Measurements from ENCODE around the gene TMEM175. TPM values are rescaled to one million over a fixed set of nuclear protein-coding genes. Genes with fewer than 3 reads are reported as not detected.

Gene TMEM175
- total RNA-seq, 5 donors from 2014 or later (not counting 1 experiment from before 2014, with no cell fraction given): 44.3 to 60.9 (median 53.0) TPM

DNA sequence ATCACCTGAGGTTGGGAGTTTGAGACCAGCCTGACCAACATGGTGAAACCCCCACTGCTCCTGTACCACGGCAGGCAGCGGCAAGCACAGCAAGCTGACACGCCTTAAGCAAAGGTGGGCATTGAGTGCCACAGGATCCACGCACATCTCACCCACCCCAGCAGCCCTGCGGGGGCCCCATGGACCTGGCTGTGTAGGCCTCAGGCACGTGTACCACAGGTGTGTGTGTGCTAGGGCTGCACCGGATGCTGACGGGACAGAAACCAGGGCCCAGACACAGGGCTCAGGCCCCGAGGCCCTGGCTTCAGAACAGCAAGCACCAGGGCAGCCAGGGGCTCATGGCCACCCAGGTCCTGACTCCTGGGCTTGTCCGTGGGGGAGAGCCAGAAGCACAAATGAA is 46.9 kb upstream of the TMEM175 start:
- peaks cover 25% of the 10 kb centered on the region for H3K36me3 Mint-ChIP-seq
- peaks cover 39 to 64% of the 10 kb centered on the region in 2 donors for H3K36me3 ChIP-seq (ENCODE audit: control insufficient read depth in 2 of 2, extremely low read depth in 1 of 2, insufficient read depth in 1 of 2, low read length in 1 of 2)

DNA sequence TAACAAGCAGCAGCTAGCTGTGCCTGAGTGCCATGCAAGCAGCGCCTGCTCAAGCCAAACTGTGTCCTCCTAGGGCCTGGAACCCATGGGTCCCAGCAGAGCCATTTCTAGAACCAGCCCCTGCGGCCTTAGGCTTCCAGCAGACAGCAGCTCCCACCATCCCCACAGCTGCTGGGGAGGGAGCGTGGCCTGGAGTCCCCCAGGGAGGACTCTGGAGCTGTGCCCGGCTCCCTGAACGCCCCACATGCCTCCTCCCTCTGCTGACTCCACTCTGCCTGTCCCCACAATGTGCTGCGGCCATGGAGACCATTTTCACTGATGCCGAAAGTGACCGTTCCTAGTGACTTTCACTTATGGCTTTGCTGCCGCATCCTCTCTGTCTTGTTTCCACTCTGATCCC is 46.0 kb upstream of the TMEM175 start:
- ATAC-seq (replicated peaks in 1 of 4) (no peak), DNase-seq (no peak)
- POLR2A ChIA-PET: no interaction called here
- peaks cover 0 to 8% (median 2%) of the 10 kb centered on the region in 3 donors for H3K4me1 Mint-ChIP-seq
- H3K27me3 ChIP-seq (replicated peaks in 1 of 2; ENCODE audit: control insufficient read depth in 2 of 2, extremely low read depth in 1 of 2, insufficient read depth in 2 of 2, low read length in 1 of 2): no peaks in the 10 kb centered on the region
- no peak overlapping the region for H3K4me3 ChIP-seq (ENCODE audit: control insufficient read depth in 1 of 2, extremely low read depth in 1 of 2, low read length in 1 of 2)
- H3K27ac ChIP-seq (ENCODE audit: low read length): no peak overlapping the region
- H3K9me3 ChIP-seq: no peaks in the 10 kb centered on the region
- no peak overlapping the region for H3K4me3 Mint-ChIP-seq
- H3K36me3 Mint-ChIP-seq: peaks cover 25% of the 10 kb centered on the region
- CTCF ChIA-PET: no interaction called here
- no peak overlapping the region for H3K27ac Mint-ChIP-seq
- 92% methylated on average over 9 of the region's 9 CpGs for WGBS (ENCODE audit: insufficient coverage)
- no peaks in the 10 kb centered on the region for H3K4me1 ChIP-seq (ENCODE audit: control insufficient read depth in 1 of 2, extremely low read depth in 1 of 2, insufficient read depth in 2 of 2, low read length in 2 of 2)
- H3K27me3 Mint-ChIP-seq: no peaks in the 10 kb centered on the region
- H3K9me3 Mint-ChIP-seq: no peaks in the 10 kb centered on the region
- peaks cover 45 to 64% of the 10 kb centered on the region in 2 donors for H3K36me3 ChIP-seq (ENCODE audit: control insufficient read depth in 2 of 2, extremely low read depth in 1 of 2, insufficient read depth in 1 of 2, low read length in 1 of 2)

More for the DNA sequence above, 46.9 kb upstream of the TMEM175 start:
- Mint-ChIP-seq H3K4me3 (no peak overlapping the region), H3K4me1 (peaks cover 3 to 10% (median 5%) of the 10 kb centered on the region in 3 donors), H3K9me3 (no peaks in the 10 kb centered on the region), H3K27me3 (no peaks in the 10 kb centered on the region), H3K27ac (no peak overlapping the region)
- CTCF ChIA-PET: no interaction called here
- 93% methylated on average over 10 of the region's 10 CpGs for WGBS (ENCODE audit: insufficient coverage)
- Histone ChIP-seq H3K27me3 (replicated peaks in 1 of 2; ENCODE audit: control insufficient read depth in 2 of 2, extremely low read depth in 1 of 2, insufficient read depth in 2 of 2, low read length in 1 of 2) (no peaks in the 10 kb centered on the region), H3K4me3 (ENCODE audit: control insufficient read depth in 1 of 2, extremely low read depth in 1 of 2, low read length in 1 of 2) (no peak overlapping the region), H3K27ac (ENCODE audit: low read length) (no peak overlapping the region), H3K9me3 (no peaks in the 10 kb centered on the region), H3K4me1 (ENCODE audit: control insufficient read depth in 1 of 2, extremely low read depth in 1 of 2, insufficient read depth in 2 of 2, low read length in 2 of 2) (peaks cover 0 to 2% of the 10 kb centered on the region in 2 experiments)
- POLR2A ChIA-PET: no interaction called here
- ATAC-seq (replicated peaks in 1 of 4): no peak
- DNase-seq: no peak

DNA sequence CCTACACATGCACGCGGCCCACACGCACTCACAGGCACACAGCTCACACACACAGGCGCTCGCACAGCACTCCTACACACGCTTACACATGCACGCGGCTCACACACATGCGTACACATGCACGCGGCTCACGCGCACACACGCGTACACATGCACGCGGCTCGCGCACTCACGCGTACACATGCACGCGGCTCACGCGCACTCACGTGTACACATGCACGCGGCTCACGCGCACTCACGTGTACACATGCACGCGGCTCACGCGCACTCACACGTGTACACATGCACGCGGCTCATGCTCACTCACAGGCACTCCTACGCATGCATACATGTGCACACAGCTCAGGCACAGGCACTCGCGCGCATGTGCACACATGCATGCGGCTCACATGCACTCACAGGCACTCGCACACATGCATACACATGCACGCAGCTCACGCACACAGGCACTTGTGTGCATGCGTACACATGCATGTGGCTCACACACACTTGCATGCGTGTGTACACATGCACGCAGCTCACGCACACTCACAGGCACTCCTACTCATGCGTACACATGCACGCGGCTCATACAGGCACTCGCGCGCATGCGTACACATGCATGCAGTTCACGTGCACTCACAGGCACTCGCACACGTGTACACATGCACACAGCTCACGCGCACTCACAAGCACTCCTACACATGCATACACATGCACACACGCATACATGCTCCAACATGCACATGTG is 45.1 kb upstream of the TMEM175 start:
- H3K27me3 ChIP-seq (replicated peaks in 1 of 2; ENCODE audit: control insufficient read depth in 2 of 2, extremely low read depth in 1 of 2, insufficient read depth in 2 of 2, low read length in 1 of 2): no peaks in the 10 kb centered on the region

DNA sequence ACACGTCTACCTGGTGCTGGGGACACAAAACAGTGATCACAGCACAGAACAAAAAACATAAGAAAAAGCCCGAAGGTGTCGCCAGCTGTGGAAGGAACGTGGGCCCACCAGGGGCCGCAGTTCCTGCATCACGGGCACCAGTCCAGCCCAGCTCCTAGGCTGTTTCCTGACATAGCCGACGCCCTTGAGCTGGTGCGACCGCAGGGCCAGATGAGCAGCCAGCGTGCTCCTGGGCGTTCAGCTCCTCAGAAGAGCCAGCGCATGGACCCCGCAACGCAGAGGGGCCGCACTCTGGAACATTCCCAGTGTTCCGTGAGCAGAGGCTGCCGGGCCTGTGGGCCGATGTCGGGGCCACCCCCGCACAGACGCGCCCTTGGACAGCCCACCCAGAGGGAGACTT is 44.2 kb upstream of the TMEM175 start:
- no peak overlapping the region for H3K4me3 Mint-ChIP-seq
- peaks cover 45 to 65% of the 10 kb centered on the region in 2 donors for H3K36me3 ChIP-seq (ENCODE audit: control insufficient read depth in 2 of 2, extremely low read depth in 1 of 2, insufficient read depth in 1 of 2, low read length in 1 of 2)
- ATAC-seq (replicated peaks in 1 of 4) (no peak), DNase-seq (no peak)
- H3K27me3 Mint-ChIP-seq: no peaks in the 10 kb centered on the region
- POLR2A ChIA-PET: no interaction called here
- CTCF ChIA-PET: no interaction called here
- no peak overlapping the region for H3K4me3 ChIP-seq (ENCODE audit: control insufficient read depth in 1 of 2, extremely low read depth in 1 of 2, low read length in 1 of 2)
- no peak overlapping the region for H3K27ac ChIP-seq (ENCODE audit: low read length)
- 96% methylated on average over 23 of the region's 23 CpGs for WGBS (ENCODE audit: insufficient coverage)
- H3K4me1 Mint-ChIP-seq: peaks cover 0 to 8% (median 2%) of the 10 kb centered on the region in 3 donors
- no peaks in the 10 kb centered on the region for H3K9me3 Mint-ChIP-seq
- H3K27me3 ChIP-seq (replicated peaks in 1 of 2; ENCODE audit: control insufficient read depth in 2 of 2, extremely low read depth in 1 of 2, insufficient read depth in 2 of 2, low read length in 1 of 2): no peaks in the 10 kb centered on the region
- H3K36me3 Mint-ChIP-seq: peaks cover 22% of the 10 kb centered on the region
- no peak overlapping the region for H3K27ac Mint-ChIP-seq
- no peaks in the 10 kb centered on the region for H3K4me1 ChIP-seq (ENCODE audit: control insufficient read depth in 1 of 2, extremely low read depth in 1 of 2, insufficient read depth in 2 of 2, low read length in 2 of 2)
- H3K9me3 ChIP-seq: no peaks in the 10 kb centered on the region

More for the DNA sequence above, 45.1 kb upstream of the TMEM175 start:
- H3K4me1 Mint-ChIP-seq: peaks cover 0 to 8% (median 2%) of the 10 kb centered on the region in 3 donors
- POLR2A ChIA-PET: no interaction called here
- no peak overlapping the region for H3K27ac ChIP-seq (ENCODE audit: low read length)
- CTCF ChIA-PET: no interaction called here
- WGBS (ENCODE audit: insufficient coverage): 96% methylated on average over 63 of the region's 63 CpGs
- H3K27ac Mint-ChIP-seq: no peak overlapping the region
- peaks cover 22% of the 10 kb centered on the region for H3K36me3 Mint-ChIP-seq
- no peaks in the 10 kb centered on the region for H3K9me3 ChIP-seq
- peaks cover 45 to 64% of the 10 kb centered on the region in 2 donors for H3K36me3 ChIP-seq (ENCODE audit: control insufficient read depth in 2 of 2, extremely low read depth in 1 of 2, insufficient read depth in 1 of 2, low read length in 1 of 2)
- DNase-seq (no peak), ATAC-seq (replicated peaks in 1 of 4) (no peak)
- H3K9me3 Mint-ChIP-seq: no peaks in the 10 kb centered on the region
- no peak overlapping the region for H3K4me3 ChIP-seq (ENCODE audit: control insufficient read depth in 1 of 2, extremely low read depth in 1 of 2, low read length in 1 of 2)
- no peaks in the 10 kb centered on the region for H3K4me1 ChIP-seq (ENCODE audit: control insufficient read depth in 1 of 2, extremely low read depth in 1 of 2, insufficient read depth in 2 of 2, low read length in 2 of 2)
- H3K27me3 Mint-ChIP-seq: no peaks in the 10 kb centered on the region
- no peak overlapping the region for H3K4me3 Mint-ChIP-seq

DNA sequence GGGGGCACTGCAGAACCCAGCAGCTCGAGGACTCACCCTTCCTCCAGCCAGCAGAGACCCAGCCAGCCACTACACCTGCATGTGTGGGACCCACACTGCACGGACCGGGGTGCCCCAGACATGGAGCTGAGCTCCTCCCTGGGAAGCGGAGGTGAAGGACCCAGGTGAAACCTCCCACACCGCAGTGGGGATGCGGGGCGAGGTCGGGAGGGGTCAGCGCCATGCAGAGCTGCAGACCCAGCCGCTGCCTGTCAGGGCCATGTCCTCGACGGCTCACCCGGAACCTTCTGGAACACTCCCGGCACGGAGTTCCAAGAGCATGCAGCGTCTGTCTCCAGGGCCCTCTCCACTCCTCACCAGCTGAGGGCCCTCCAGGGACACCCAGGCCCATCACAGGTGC is 42.7 kb upstream of the TMEM175 start:
- Mint-ChIP-seq H3K27me3 (no peaks in the 10 kb centered on the region), H3K9me3 (no peaks in the 10 kb centered on the region), H3K36me3 (peaks cover 22% of the 10 kb centered on the region), H3K27ac (no peak overlapping the region), H3K4me3 (no peak overlapping the region), H3K4me1 (peaks cover 0 to 8% (median 2%) of the 10 kb centered on the region in 3 donors)
- peaks cover 46 to 64% of the 10 kb centered on the region in 2 donors for H3K36me3 ChIP-seq (ENCODE audit: control insufficient read depth in 2 of 2, extremely low read depth in 1 of 2, insufficient read depth in 1 of 2, low read length in 1 of 2)
- DNase-seq (no peak), ATAC-seq (replicated peaks in 1 of 4) (no peak)
- ChIA-PET CTCF (no interaction called here), POLR2A (no interaction called here)
- no peaks in the 10 kb centered on the region for H3K27me3 ChIP-seq (replicated peaks in 1 of 2; ENCODE audit: control insufficient read depth in 2 of 2, extremely low read depth in 1 of 2, insufficient read depth in 2 of 2, low read length in 1 of 2)
- 98% methylated on average over 13 of the region's 16 CpGs for WGBS (ENCODE audit: insufficient coverage)
- H3K9me3 ChIP-seq: no peaks in the 10 kb centered on the region
- H3K27ac ChIP-seq (ENCODE audit: low read length): no peak overlapping the region
- H3K4me3 ChIP-seq (ENCODE audit: control insufficient read depth in 1 of 2, extremely low read depth in 1 of 2, low read length in 1 of 2): no peak overlapping the region
- no peaks in the 10 kb centered on the region for H3K4me1 ChIP-seq (ENCODE audit: control insufficient read depth in 1 of 2, extremely low read depth in 1 of 2, insufficient read depth in 2 of 2, low read length in 2 of 2)

DNA sequence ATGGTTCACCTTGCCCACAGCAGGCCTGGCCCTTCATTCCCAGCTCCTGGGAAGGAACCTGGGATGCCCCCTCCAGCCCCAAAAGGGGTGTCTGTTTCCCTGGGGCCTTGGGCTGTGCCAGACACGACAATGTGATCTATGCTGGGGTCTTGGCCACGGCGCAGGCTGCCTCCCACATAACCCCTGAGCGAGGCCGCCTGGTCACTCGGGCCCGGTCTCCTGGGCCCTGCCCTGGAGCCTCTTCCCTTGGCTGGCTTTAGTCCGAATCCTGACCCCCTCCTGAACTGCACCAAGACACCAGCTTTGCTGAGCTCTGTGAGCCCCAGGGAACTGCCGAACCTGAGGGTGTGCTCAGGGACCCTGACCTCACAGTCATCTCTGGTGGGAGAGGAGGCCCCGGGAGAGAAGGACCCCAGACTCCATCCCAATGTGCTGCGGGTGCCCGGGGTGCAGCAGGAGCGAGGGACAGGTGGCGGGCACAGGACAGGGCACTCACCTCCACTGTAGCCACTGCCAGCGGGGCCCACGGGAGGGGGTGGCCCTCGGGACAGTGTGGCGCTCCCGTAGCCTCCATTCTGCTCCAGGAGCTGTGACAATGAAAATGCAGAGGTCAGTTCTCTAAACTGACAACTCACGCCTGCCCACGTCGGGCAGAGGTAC is 42.1 kb upstream of the TMEM175 start:
- no peak overlapping the region for H3K27ac ChIP-seq (ENCODE audit: low read length)
- H3K9me3 ChIP-seq: no peaks in the 10 kb centered on the region
- H3K27me3 ChIP-seq (replicated peaks in 1 of 2; ENCODE audit: control insufficient read depth in 2 of 2, extremely low read depth in 1 of 2, insufficient read depth in 2 of 2, low read length in 1 of 2): no peaks in the 10 kb centered on the region
- ATAC-seq (replicated peaks in 1 of 4) (no peak), DNase-seq (no peak)
- 98% methylated on average over 21 of the region's 22 CpGs for WGBS (ENCODE audit: insufficient coverage)
- ChIA-PET POLR2A (no interaction called here), CTCF (no interaction called here)
- H3K36me3 ChIP-seq (ENCODE audit: control insufficient read depth in 2 of 2, extremely low read depth in 1 of 2, insufficient read depth in 1 of 2, low read length in 1 of 2): peaks cover 44 to 60% of the 10 kb centered on the region in 2 donors
- no peak overlapping the region for H3K4me3 ChIP-seq (ENCODE audit: control insufficient read depth in 1 of 2, extremely low read depth in 1 of 2, low read length in 1 of 2)
- H3K9me3 Mint-ChIP-seq: no peaks in the 10 kb centered on the region
- H3K4me1 ChIP-seq (ENCODE audit: control insufficient read depth in 1 of 2, extremely low read depth in 1 of 2, insufficient read depth in 2 of 2, low read length in 2 of 2): no peaks in the 10 kb centered on the region
- peaks cover 0 to 8% (median 2%) of the 10 kb centered on the region in 3 donors for H3K4me1 Mint-ChIP-seq
- no peaks in the 10 kb centered on the region for H3K27me3 Mint-ChIP-seq
- H3K4me3 Mint-ChIP-seq: no peak overlapping the region
- peaks cover 22% of the 10 kb centered on the region for H3K36me3 Mint-ChIP-seq
- H3K27ac Mint-ChIP-seq: no peak overlapping the region
